Smooth muscle cell (in vitro differentiated cells): ENCODE data around the gene CFD. TPM values are rescaled to one million over a fixed set of nuclear protein-coding genes. Genes with fewer than 3 reads are reported as not detected.

Source experiments
- DNase-seq: peaks from one replicate; lab custom pipeline; 2025; ENCODE audit not compliant: unreplicated experiment; lab: John Stamatoyannopoulos, UW
- H2AFZ ChIP-seq: fragments of 200-600 bp; sonication (generic); 2 replicates; pipeline ENCODE4 v1.6.0; 2016; ENCODE audit warnings: antibody characterized with exemption, low read depth, mild to moderate bottlenecking
- H3F3A ChIP-seq: fragments of 200-600 bp; sonication (generic); 2 replicates; pipeline ENCODE4 v1.6.0; 2017; ENCODE audit warnings: antibody characterized with exemption, low read depth
- H3K27ac ChIP-seq: fragments of 200-600 bp; sonication (generic); 2 replicates; pipeline ENCODE4 v1.5.1; 2016; ENCODE audit warnings: low read depth, mild to moderate bottlenecking
- H3K27me3 ChIP-seq: fragments of 200-600 bp; sonication (generic); 2 replicates; pipeline ENCODE4 v1.6.1; 2016; ENCODE audit warnings: low read depth, mild to moderate bottlenecking
- H3K36me3 ChIP-seq: fragments of 200-600 bp; sonication (generic); 2 replicates; pipeline ENCODE4 v1.5.1; 2016; ENCODE audit warnings: low read depth
- H3K4me1 ChIP-seq: fragments of 200-600 bp; sonication (generic); 2 replicates; pipeline ENCODE4 v1.5.1; 2016; ENCODE audit warnings: low read depth
- H3K4me2 ChIP-seq: fragments of 200-600 bp; sonication (generic); 2 replicates; pipeline ENCODE4 v1.6.0; 2016; ENCODE audit warnings: mild to moderate bottlenecking
- H3K4me3 ChIP-seq: fragments of 200-600 bp; sonication (generic); 2 replicates; pipeline ENCODE4 v1.5.1; 2016; ENCODE audit warnings: mild to moderate bottlenecking
- H3K79me2 ChIP-seq: fragments of 200-600 bp; sonication (generic); 2 replicates; pipeline ENCODE4 v1.6.0; 2016; ENCODE audit warnings: low read depth, mild to moderate bottlenecking
- H3K9ac ChIP-seq: fragments of 200-600 bp; sonication (generic); 2 replicates; pipeline ENCODE4 v1.6.0; 2016; ENCODE audit warnings: low read depth
- H3K9me3 ChIP-seq: fragments of 200-600 bp; sonication (generic); replicated peaks from 2 replicates; pipeline ENCODE4 v1.5.1; 2016; ENCODE audit warnings: low read depth
- H4K20me1 ChIP-seq: fragments of 200-600 bp; sonication (generic); 2 replicates; pipeline ENCODE4 v1.6.0; 2016; ENCODE audit warnings: low read depth
- CTCF ChIP-seq: fragments of 200-600 bp; sonication (generic); IDR thresholded peaks from 2 replicates; pipeline ENCODE4 v1.5.1; 2017; ENCODE audit warnings: borderline replicate concordance, mild to moderate bottlenecking, antibody characterized with exemption; ENCODE audit not compliant: insufficient read depth, poor library complexity, severe bottlenecking
- WGBS: methylation state at CpG from one replicate; pipeline ENCODE4 v1.1.7; 2016; ENCODE audit warnings: low lambda C conversion rate; 5-methylcytosine and 5-hydroxymethylcytosine counted together
- polyA plus RNA-seq: library from polyadenylated mRNA; unstranded; fragments of >200 nt; fragmentation: Nextera tagmentation; extraction: Ambion mirVana; gene quantifications from 2 replicates; pipeline ENCODE4 v1.2.1, GENCODE V29; 2016
- total RNA-seq: library from RNA; depleted of rRNA; stranded (reverse); fragments of >200 nt; gene quantifications from 2 replicates; pipeline ENCODE4 v1.2.3, GENCODE V29; 2014

CFD gene
- total and polyA plus RNA-seq, 2 experiments from 2014 or later = 0.34 TPM; not detected in 1

GRCh38 chr19:873084-873483, 13.6 kb downstream of the CFD start:
- H3K4me1 ChIP-seq = no peaks in the 10 kb centered on the region

GRCh38 chr19:873561-874041, 14.1 kb downstream of the CFD start:
- H3K4me1 ChIP-seq = no peaks in the 10 kb centered on the region
- H4K20me1 ChIP-seq = peaks cover 18% of the 10 kb centered on the region
- H3K36me3 ChIP-seq = no peaks in the 10 kb centered on the region
- DNase-seq = no peak
- no peak overlapping the region for H3K27ac ChIP-seq
- TF ChIP-seq CTCF = no peak
- no peak overlapping the region for H2AFZ ChIP-seq
- 93% methylated on average over 22 of the region's 22 CpGs for WGBS
- H3K9me3 ChIP-seq = no peaks in the 10 kb centered on the region
- no peaks in the 10 kb centered on the region for H3K79me2 ChIP-seq
- no peaks in the 10 kb centered on the region for H3F3A ChIP-seq
- H3K4me2 ChIP-seq = no peak overlapping the region
- H3K4me3 ChIP-seq = no peak overlapping the region
- H3K27me3 ChIP-seq = no peaks in the 10 kb centered on the region
- no peak overlapping the region for H3K9ac ChIP-seq

More at GRCh38 chr19:873084-873483, 13.6 kb downstream of the CFD start:
- Histone ChIP-seq H3K4me3 (no peak overlapping the region), H3K4me2 (no peak overlapping the region), H3K9me3 (no peaks in the 10 kb centered on the region), H3K27ac (no peak overlapping the region), H3K36me3 (no peaks in the 10 kb centered on the region), H2AFZ (no peak overlapping the region), H3K27me3 (no peaks in the 10 kb centered on the region), H4K20me1 (peaks cover 18% of the 10 kb centered on the region), H3K9ac (no peak overlapping the region), H3F3A (no peaks in the 10 kb centered on the region), H3K79me2 (no peaks in the 10 kb centered on the region)
- TF ChIP-seq CTCF = no peak
- DNase-seq = no peak
- 100% methylated on average over 2 of the region's 13 CpGs for WGBS

GRCh38 chr19:875265-875879, 15.9 kb downstream of the CFD start:
- H3K4me1 ChIP-seq = no peaks in the 10 kb centered on the region

More at GRCh38 chr19:875265-875879, 15.9 kb downstream of the CFD start:
- H3K9ac ChIP-seq = no peak overlapping the region
- no peak overlapping the region for H3K4me2 ChIP-seq
- DNase-seq = no peak
- no peaks in the 10 kb centered on the region for H3F3A ChIP-seq
- no peaks in the 10 kb centered on the region for H3K79me2 ChIP-seq
- H4K20me1 ChIP-seq = peaks cover 16% of the 10 kb centered on the region
- H3K27ac ChIP-seq = no peak overlapping the region
- H3K27me3 ChIP-seq = no peaks in the 10 kb centered on the region
- no peak overlapping the region for H3K4me3 ChIP-seq
- no peaks in the 10 kb centered on the region for H3K36me3 ChIP-seq
- no peaks in the 10 kb centered on the region for H3K9me3 ChIP-seq
- 97% methylated on average over 28 of the region's 28 CpGs for WGBS
- TF ChIP-seq CTCF = no peak
- no peak overlapping the region for H2AFZ ChIP-seq
